Measurements from ENCODE around the gene RCL1.
"Not testable (repeated sequence)": the region's sequence is repeated elsewhere in the genome, so short reads cannot be mapped to it uniquely, and the experiment has no call there.

RCL1 gene

DNA sequence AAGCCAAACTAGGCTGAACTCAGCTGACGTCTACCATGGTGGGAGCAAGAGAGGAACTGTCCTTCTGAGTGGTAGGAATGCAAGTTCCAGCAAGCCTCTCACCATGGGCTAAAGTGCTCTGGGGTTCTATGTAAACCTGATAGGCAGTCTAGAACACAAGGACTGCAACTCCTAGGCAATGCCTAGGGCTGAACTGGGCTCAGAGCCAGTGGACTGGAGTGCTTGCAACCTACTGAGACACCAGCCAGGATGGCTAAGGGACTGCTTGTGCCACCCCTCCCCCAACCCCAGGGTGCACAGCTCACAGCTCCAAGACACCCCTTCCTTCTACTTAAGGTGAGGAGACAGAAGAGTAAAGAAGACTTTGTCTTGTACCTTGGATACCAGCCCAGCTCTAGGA lies 12.1 kb upstream of the RCL1 start:
- Histone ChIP-seq H3F3A (ENCODE audit: insufficient read depth) (no peaks in the 10 kb centered on the region), H3K79me2 (ENCODE audit: insufficient read depth, low read length) (no peaks in the 10 kb centered on the region), H3K27ac (ENCODE audit: low read depth, low read length) (no peak overlapping the region), H3K36me3 (ENCODE audit: low read length) (no peaks in the 10 kb centered on the region), H3K4me2 (ENCODE audit: low read depth, low read length, poor library complexity, severe bottlenecking) (no peak overlapping the region), H3K27me3 (ENCODE audit: low read length) (no peaks in the 10 kb centered on the region), H3K4me3 (ENCODE audit: insufficient read depth, low read length, poor library complexity, severe bottlenecking) (no peak overlapping the region), H3K9me2 (replicated peaks; ENCODE audit: insufficient read depth, low read length) (no peaks in the 10 kb centered on the region), H3K9ac (ENCODE audit: low read length) (no peak overlapping the region), H3K9me3 (ENCODE audit: insufficient read depth, low read length) (no peaks in the 10 kb centered on the region), H2AFZ (ENCODE audit: low read depth, low read length, severe bottlenecking) (no peak overlapping the region), H4K20me1 (ENCODE audit: low read depth, low read length) (no peaks in the 10 kb centered on the region)
- no peak for TF ChIP-seq EZH2phosphoT487 (conservative IDR thresholded peaks at IDR 0.05; ENCODE audit: low read length)
- TF ChIP-seq, protein P1, sequence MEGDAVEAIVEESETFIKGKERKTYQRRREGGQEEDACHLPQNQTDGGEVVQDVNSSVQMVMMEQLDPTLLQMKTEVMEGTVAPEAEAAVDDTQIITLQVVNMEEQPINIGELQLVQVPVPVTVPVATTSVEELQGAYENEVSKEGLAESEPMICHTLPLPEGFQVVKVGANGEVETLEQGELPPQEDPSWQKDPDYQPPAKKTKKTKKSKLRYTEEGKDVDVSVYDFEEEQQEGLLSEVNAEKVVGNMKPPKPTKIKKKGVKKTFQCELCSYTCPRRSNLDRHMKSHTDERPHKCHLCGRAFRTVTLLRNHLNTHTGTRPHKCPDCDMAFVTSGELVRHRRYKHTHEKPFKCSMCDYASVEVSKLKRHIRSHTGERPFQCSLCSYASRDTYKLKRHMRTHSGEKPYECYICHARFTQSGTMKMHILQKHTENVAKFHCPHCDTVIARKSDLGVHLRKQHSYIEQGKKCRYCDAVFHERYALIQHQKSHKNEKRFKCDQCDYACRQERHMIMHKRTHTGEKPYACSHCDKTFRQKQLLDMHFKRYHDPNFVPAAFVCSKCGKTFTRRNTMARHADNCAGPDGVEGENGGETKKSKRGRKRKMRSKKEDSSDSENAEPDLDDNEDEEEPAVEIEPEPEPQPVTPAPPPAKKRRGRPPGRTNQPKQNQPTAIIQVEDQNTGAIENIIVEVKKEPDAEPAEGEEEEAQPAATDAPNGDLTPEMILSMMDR (IDR thresholded peaks at IDR 0.05; ENCODE audit: insufficient read depth, low read length, poor library complexity, severe bottlenecking): no peak

DNA sequence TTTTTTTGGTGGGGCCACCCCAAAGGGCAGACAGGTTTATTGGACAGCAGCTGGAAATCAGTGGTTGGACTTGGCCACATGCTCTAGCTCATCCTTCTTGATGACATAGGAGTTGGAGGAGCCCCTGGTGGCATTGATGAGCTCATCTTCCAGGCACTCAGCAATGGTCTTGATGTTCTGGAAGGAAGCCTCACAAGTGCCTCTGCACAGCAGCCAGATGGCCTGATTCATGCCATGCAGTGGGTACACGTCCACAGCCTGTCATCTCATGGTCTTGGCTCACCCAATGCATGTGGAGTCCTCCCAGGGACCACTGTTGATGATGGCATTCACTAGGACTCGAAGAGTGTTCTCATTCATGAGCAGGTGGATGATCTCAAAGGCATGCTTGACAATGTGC lies 11.3 kb upstream of the RCL1 start:
- Histone ChIP-seq H3K9ac (ENCODE audit: low read length) (no peak overlapping the region), H3K9me2 (replicated peaks; ENCODE audit: insufficient read depth, low read length) (no peaks in the 10 kb centered on the region), H3K9me3 (ENCODE audit: insufficient read depth, low read length) (no peaks in the 10 kb centered on the region), H3K27ac (ENCODE audit: low read depth, low read length) (no peak overlapping the region), H4K20me1 (ENCODE audit: low read depth, low read length) (no peaks in the 10 kb centered on the region), H3K27me3 (ENCODE audit: low read length) (no peaks in the 10 kb centered on the region), H3F3A (ENCODE audit: insufficient read depth) (no peaks in the 10 kb centered on the region), H3K4me2 (ENCODE audit: low read depth, low read length, poor library complexity, severe bottlenecking) (no peak overlapping the region), H3K79me2 (ENCODE audit: insufficient read depth, low read length) (no peaks in the 10 kb centered on the region), H2AFZ (ENCODE audit: low read depth, low read length, severe bottlenecking) (no peak overlapping the region), H3K36me3 (ENCODE audit: low read length) (no peaks in the 10 kb centered on the region), H3K4me3 (ENCODE audit: insufficient read depth, low read length, poor library complexity, severe bottlenecking) (no peak overlapping the region)
- TF ChIP-seq EZH2phosphoT487 (conservative IDR thresholded peaks at IDR 0.05; ENCODE audit: low read length): no peak
- TF ChIP-seq, protein P1 (IDR thresholded peaks at IDR 0.05; ENCODE audit: insufficient read depth, low read length, poor library complexity, severe bottlenecking): no peak

DNA sequence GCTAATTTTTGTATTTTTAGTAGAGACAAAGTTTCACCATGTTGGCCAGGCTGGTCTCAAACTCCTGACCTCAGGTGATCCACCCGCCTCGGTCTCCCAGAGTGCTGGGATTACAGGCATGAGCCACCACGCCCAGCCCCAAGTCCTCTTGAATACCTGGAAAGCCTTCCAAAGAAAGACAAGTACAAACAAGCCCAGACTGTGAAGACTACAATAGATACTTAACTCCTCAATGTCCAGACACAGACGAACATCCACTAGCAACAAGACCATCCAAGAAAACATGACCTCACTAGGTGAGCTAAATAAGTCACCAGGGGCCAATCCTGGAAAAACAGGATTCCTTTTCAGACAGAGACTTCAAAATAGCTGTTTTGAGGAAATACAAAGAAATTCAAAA lies 9.6 kb upstream of the RCL1 start:
- H3K9ac ChIP-seq (ENCODE audit: low read length); H2AFZ ChIP-seq (ENCODE audit: low read depth, low read length, severe bottlenecking); H3K36me3 ChIP-seq (ENCODE audit: low read length); H3K9me3 ChIP-seq (ENCODE audit: insufficient read depth, low read length); H4K20me1 ChIP-seq (ENCODE audit: low read depth, low read length); H3K9me2 ChIP-seq (replicated peaks; ENCODE audit: insufficient read depth, low read length); H3K79me2 ChIP-seq (ENCODE audit: insufficient read depth, low read length); H3F3A ChIP-seq (ENCODE audit: insufficient read depth); H3K4me3 ChIP-seq (ENCODE audit: insufficient read depth, low read length, poor library complexity, severe bottlenecking); H3K27me3 ChIP-seq (ENCODE audit: low read length); H3K4me2 ChIP-seq (ENCODE audit: low read depth, low read length, poor library complexity, severe bottlenecking); H3K27ac ChIP-seq (ENCODE audit: low read depth, low read length): not testable (repeated sequence)

DNA sequence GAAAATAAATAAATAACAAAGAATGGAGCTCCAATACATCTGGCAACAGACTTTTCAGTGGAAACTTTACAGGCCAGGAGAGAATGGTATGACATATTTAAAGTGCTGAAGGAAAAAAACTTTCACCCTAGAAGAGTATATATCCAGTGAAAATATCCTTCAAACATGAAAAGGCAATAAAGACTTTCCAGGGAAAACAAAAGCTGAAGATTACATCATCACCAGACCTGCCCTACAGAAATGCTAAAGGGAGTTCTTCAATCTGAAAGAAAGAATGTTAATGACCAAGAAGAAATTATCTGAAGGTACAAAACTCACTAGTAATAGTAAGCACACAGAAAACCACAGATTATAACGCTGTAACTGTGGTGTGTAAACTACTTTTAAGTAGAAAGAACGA lies 8.3 kb upstream of the RCL1 start:
- Histone ChIP-seq H2AFZ (ENCODE audit: low read depth, low read length, severe bottlenecking) (no peak overlapping the region), H3K4me2 (ENCODE audit: low read depth, low read length, poor library complexity, severe bottlenecking) (no peak overlapping the region), H3K27me3 (ENCODE audit: low read length) (no peaks in the 10 kb centered on the region), H3K79me2 (ENCODE audit: insufficient read depth, low read length) (no peaks in the 10 kb centered on the region), H3K9ac (ENCODE audit: low read length) (no peak overlapping the region), H3K9me2 (replicated peaks; ENCODE audit: insufficient read depth, low read length) (no peaks in the 10 kb centered on the region), H3K9me3 (ENCODE audit: insufficient read depth, low read length) (no peaks in the 10 kb centered on the region), H3K36me3 (ENCODE audit: low read length) (no peaks in the 10 kb centered on the region), H3F3A (ENCODE audit: insufficient read depth) (no peaks in the 10 kb centered on the region), H4K20me1 (ENCODE audit: low read depth, low read length) (no peaks in the 10 kb centered on the region), H3K4me3 (ENCODE audit: insufficient read depth, low read length, poor library complexity, severe bottlenecking) (no peak overlapping the region), H3K27ac (ENCODE audit: low read depth, low read length) (no peak overlapping the region)
- TF ChIP-seq, protein P1 (IDR thresholded peaks at IDR 0.05; ENCODE audit: insufficient read depth, low read length, poor library complexity, severe bottlenecking): no peak
- TF ChIP-seq EZH2phosphoT487 (conservative IDR thresholded peaks at IDR 0.05; ENCODE audit: low read length): no peak

Data from SU-DHL-6 (cell line).